GM19351 (cell line): ENCODE measurements around the gene SNRPB.
"Not testable (repeated sequence)": the region's sequence is repeated elsewhere in the genome, so short reads cannot be mapped to it uniquely, and the experiment has no call there.

Experiments
- ATAC-seq: cut with Tn5 transposase; IDR thresholded peaks from one replicate; pipeline ENCODE4 v1.9.1; 2021; ENCODE audit warnings: mild to moderate bottlenecking, moderate library complexity; ENCODE audit not compliant: unreplicated experiment

The SNRPB gene

GRCh38 chr20:2470423-2471193, at the start of gene SNRPB:
TSS of gene SNRPB (minus strand) at chr20:2470789. CDS start at chr20:2470690, 99 bp downstream.
- peak; percentile 97 for ATAC-seq

DNA sequence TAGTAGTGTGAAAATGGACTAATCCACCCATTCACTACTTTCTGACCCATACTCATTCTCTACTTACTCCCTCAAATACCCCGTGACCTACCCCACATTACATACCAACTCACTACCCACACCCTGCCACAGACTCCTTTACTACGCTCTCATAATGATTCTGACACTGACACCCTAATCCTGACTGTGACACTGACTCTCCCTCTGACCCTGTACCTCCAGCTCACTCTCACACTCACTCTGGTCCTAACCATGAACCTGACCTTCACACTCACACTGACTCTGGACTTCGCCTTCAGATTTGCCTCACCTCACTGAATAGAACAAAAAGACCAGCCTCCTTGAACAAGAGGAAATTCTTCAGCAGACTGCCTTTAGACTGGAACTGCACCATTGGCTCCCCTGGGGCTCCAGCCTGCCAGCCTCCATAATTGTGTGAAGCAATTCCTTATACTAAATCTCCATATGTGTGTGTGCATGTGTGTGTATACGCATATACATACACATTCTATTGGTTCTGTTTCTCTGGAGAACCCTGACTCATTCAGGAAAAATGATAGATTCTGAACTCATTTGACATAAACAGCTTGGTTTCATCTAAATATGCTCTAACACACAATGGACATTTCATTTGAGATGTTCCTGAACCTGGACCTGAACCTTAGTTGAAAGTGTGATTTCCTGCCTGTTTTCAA, 48.7 kb upstream of the SNRPB start:
- ATAC-seq: no peak

- no peak for ATAC-seq
Observed at GRCh38 chr20:2518558-2518957, 48.0 kb upstream of the SNRPB start.

DNA sequence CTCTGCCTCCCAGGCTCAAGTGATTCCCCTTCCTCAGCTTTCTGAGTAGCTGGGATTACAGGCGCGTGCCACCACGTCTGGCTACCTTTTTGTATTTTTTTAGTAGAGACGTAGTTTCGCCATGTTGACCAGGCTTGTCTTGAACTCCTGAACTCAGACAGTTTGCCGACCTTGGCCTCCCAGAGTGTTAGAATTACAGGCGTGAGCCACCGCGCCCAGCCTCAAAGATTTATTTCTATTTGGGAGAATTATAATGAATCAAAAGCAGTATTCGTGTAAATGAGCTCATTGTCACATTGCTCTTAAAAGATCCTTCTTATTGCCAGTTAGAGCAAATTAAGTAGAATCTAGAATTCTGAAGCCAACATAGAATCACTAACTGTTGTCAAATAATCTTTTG, 47.5 kb upstream of the SNRPB start:
- no peak for ATAC-seq

DNA sequence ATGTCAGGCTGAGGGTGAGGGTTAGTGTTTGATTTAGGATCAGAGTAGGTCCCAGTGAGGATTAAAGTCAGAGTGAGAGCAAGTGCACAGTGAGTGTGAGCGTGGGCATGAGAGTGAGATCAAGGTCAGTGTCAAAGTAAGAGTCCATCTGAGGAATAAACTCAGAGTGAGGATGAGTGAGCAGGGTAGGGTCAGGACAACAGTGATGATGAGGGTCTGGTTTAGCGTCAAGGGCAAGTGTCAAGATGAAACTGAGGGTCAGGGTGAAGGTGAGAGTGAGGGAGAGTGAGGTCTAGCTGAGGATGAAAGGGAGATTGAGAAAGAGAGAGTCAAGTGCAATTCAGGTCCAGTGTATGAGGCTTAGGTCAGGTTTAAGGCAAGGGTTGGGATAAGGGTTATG, 45.8 kb upstream of the SNRPB start:
- no peak for ATAC-seq

- ATAC-seq: no peak
Observed at GRCh38 chr20:2515203-2515602, 44.6 kb upstream of the SNRPB start.

GRCh38 chr20:2509794-2510193, 39.2 kb upstream of the SNRPB start:
- ATAC-seq: no peak

DNA sequence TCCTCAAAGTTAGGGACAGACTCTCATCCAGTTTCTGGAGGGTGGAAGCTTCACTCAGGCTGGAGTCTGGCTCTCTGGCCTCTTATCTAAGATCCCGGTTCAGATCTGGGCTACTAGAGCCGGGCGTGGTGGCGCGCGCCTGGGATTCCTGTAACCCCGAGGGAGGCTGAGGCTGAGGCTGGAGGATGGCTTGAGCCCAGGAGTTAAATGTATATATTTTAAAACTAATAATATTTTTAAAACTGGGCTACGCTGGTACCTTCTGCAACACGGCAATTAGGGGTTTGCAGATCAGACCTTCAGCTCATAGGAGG, 38.8 kb upstream of the SNRPB start:
- no peak for ATAC-seq

GRCh38 chr20:2508631-2509467, 38.3 kb upstream of the SNRPB start, which contains the start of gene ZNF343:
TSS of gene ZNF343 (minus strand) at chr20:2508915. CDS start at chr20:2493895, 15,020 bp downstream.
- peak; percentile 93 for ATAC-seq

GRCh38 chr20:2507875-2508630, 37.5 kb upstream of the SNRPB start:
- peak; percentile 15 for ATAC-seq

GRCh38 chr20:2507464-2507863, 36.9 kb upstream of the SNRPB start:
- no peak for ATAC-seq

DNA sequence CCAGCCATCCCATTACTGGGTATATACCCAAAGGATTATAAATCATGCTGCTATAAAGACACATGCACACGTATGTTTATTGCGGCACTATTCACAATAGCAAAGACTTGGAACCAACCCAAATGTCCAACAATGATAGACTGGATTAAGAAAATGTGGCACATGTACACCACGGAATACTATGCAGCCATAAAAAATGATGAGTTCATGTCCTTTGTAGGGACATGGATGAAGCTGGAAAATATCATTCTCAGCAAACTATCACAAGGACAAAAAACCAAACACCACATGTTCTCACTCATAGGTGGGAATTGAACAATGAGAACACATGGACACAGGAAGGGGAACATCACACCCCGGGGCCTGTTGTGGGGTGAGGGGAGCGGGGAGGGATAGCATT, 35.8 kb upstream of the SNRPB start:
- not testable (repeated sequence) for ATAC-seq

DNA sequence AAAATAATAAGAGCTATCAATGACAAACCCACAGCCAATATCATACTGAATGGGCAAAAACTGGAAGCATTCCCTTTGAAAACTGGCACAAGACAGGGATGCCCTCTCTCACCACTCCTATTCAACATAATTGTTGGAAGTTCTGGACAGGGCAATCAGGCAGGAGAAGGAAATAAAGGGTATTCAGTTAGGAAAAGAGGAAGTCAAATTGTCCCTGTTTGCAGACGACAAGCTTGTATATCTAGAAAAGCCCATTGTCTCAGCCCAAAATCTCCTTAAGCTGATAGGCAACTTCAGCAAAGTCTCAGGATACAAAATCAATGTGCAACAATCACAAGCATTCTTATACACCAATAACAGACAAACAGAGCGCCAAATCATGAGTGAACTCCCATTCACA, 34.2 kb upstream of the SNRPB start:
- not testable (repeated sequence) for ATAC-seq

DNA sequence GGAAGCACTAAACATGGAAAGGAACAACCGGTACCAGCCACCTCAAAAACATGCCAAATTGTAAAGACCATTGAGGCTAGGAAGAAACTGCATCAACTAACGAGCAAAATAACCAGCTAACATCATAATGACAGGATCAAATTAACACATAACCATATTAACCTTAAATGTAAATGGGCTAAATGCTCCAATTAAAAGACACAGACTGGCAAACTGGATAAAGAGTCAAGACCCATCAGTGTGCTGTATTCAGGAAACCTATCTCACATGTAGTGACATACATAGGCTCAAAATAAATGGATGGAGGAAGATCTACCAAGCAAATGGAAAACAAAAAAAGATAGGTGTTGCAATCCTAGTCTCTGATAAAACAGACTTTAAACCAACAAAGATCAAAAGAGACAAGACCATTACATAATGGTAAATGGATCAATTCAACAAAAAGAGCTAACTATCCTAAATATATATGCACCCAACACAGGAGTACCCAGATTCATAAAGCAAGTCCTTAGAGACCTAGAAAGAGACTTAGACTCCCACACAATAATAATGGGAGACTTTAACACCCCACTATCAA, 32.3 kb upstream of the SNRPB start:
- ATAC-seq: not testable (repeated sequence)

DNA sequence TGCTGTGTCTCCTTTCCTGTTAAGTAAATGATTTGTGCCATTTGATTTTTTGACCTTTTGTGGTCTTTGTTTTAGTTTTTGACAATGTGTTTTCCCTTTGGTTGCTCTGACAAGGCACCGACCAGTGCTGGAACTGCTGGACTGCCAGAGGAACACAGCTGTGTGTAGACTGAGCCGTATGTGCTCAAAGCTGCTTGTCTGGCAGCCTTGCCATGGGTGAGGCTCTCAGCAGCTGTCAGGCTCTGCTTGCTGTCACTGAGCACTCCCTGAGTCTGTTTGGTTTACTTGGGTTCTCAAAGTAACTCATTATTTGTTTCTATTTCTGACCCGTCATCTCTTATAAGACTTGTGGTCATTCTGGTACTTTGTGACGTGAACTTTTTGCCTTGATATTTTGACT, 15.1 kb upstream of the SNRPB start:
- no peak for ATAC-seq

DNA sequence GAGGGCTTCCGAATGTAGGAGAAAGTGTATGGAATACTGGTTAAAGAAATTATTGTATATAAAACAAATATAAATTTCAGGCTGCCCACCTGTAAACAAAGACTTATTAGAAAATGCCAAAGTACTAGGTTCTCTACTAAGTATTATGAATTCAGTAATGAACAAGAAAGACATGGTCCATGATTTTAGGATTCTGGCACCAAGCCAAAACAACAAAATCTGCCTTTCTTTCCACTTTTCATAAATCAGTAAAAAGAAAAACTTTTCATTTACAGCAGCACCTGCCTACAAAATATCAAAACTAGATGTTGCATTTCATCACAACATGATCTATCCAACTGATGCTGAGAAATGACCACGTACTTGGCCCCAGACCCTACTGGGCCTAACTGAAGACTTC, 14.5 kb upstream of the SNRPB start:
- ATAC-seq: no peak

GRCh38 chr20:2483504-2483903, 12.9 kb upstream of the SNRPB start:
- no peak for ATAC-seq

DNA sequence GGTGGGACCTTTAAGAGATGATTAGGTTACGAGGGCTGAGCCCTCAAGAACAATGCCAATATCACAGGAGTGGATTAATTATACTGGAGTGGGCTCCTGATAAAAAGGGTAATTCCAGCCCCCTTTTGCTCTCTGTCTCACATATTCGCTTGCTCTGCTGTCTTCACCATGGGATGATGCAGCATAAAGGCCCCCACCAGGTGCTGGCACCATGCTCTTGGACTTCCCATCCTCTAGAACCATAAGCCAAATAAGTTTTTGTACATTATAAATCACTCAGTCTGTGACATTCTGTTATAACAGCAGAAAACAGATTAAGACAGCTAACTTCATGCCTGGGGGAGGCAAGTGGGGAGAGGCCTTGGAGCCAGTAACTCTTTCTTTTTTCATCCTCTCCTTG, 9.8 kb upstream of the SNRPB start:
- ATAC-seq: no peak

DNA sequence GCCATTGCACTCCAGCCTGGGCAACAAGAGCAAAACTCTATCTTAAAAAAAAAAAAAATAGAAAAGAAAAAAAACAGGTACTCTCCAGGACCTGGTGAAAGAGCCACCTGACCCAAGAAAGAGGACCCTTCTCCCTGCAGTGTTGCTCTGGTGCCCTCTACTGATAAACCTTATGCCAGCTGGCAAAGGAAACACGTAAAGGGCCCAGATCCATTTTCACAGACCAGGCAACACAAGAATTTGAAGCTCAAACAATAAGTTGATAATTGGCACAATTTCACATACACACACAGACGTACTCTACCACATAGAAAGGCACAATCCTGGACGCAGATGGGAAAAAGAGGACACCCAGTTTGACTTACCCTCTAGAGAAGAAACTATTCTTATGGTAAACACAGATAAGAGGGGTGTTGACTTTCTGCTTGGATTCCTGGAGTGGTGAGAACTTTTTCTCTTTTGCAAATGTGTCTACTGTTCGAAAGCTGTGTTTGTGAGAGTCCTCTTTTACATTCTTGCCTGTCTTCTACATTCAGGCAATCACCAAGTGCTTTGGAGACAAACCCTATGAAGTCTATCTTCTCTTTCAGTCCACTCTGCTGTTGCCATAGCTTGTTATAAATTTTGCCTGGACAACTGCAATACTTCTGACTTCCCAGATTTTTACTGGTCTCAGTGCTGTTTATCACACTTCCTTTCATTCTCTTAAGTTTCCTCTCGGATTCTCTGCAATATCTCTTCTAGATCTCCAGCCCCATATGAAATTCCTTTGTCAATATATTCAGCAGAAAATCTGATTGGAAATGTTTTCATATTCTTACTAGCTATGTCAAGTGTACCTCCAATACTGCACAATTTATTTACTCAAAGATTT, 6.4 kb upstream of the SNRPB start:
- no peak for ATAC-seq
